GM18909 (cell line): Measurements from ENCODE around the gene ANGPT4.

Experiments used
- ATAC-seq: cut with Tn5 transposase; IDR thresholded peaks from one replicate; pipeline ENCODE4 v1.9.1; 2021; ENCODE audit warnings: mild to moderate bottlenecking; ENCODE audit not compliant: unreplicated experiment, poor library complexity

ANGPT4 gene, protein sequence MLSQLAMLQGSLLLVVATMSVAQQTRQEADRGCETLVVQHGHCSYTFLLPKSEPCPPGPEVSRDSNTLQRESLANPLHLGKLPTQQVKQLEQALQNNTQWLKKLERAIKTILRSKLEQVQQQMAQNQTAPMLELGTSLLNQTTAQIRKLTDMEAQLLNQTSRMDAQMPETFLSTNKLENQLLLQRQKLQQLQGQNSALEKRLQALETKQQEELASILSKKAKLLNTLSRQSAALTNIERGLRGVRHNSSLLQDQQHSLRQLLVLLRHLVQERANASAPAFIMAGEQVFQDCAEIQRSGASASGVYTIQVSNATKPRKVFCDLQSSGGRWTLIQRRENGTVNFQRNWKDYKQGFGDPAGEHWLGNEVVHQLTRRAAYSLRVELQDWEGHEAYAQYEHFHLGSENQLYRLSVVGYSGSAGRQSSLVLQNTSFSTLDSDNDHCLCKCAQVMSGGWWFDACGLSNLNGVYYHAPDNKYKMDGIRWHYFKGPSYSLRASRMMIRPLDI

DNA sequence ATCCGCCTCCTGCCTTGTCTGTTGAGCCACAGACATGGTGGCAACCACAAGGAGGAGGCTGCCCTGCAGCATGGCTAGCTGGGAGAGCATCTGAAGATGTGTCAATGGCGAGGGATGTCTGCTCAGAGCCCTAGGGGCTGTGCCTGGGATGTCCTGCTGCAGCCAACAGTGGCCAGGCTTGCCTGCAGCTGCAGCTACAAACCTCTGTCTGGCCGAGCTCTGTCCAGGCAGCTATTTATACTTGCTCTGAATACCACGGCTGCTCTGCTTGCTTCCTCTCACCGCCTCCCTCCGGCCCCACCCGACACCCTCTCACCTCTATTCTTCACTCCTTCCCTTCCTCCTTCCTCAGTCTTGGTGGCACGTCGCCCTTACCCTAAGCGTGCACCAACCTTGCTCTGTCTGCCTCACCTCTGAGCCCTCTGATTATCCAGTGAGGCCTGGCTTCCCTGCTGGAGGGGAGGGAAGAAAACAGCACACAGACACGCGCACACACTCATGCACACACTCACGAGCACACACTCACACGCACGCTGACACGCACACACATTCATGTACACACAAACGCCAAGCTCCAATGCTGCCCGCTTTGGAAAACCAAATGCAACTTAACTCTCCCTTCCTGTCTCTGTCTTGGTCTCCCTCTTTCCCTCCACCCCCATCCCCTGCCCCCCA lies at the start of gene ANGPT4:
Gene ANGPT4 (minus strand): TSS at position 210 of the 675 bp plus-strand sequence. CDS start 120 bp downstream, at position 90.
- no peak for ATAC-seq

DNA sequence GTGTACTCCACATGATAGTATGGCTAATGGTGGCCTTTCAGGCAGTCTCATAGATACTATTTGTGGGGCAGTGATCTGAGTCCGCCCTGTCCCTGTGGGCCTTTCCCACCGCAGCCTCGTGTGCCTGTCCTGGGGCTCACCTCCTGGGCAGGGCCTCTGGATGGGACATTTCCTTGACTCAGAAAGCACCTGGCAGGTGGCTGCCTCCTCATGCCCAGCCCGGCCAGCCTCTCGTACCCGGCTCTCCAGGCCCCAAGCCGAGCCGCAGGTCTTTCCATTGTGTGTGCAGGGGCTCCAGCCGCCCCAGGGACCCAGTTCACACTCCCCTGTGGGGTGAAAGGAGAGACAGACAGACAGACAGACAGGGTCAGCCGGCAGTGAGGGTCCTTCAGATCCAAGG lies 47.7 kb upstream of the ANGPT4 start:
- no peak for ATAC-seq

DNA sequence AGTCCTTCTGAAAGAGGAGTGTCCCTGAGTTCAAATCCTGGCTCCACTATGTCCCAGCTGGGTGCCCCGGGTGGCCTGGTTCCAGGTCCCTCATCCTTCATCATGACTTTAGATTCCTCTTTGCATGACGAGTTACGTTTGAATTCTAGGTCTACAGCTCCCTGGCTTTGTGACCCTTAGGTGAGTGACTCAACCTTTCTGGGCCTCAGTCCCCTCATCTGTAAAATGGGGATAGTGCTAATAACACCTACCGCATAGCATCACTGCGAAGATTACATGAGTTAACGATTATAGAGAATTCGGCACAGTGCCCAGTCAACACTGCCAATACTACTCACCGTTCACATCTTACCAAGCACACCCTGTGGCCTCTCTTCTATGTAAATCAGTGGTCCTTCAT lies 46.5 kb upstream of the ANGPT4 start:
- no peak for ATAC-seq

DNA sequence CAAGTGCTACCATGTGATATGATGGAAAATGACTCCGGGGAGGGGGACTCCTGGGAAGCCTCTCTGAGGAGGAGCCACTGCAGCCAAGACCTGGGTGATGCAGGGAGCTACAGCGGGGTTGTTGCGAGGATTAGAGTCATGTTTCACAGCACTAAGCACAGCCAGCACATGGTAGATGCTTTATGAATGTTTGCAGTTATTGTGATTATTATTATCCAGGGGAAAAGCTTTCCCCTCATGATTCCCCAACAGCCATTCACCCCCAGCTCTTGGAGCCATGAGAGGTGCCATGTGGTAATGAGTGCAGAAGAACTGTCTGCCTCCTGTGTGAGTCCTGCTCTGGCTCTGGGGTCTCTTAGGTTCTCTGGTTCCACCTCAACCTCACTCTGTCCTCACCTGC lies 46.1 kb upstream of the ANGPT4 start:
- no peak for ATAC-seq

DNA sequence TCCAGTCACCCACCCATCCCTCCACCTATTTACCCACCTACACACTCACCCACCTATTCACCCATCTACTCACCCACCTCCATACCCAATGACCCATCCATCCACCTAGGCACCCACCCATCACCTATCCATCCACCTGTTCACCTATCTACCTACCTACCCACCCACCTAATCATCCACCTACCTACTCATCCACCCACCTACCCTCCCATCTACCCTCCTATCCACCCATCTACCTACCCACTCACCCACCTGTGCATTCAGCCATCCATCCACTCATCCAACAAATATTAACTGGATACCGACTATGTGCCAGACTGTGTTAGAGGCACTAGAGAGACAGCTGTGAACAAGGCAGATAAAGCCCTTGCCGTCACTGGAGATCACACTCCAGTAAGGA lies 45.6 kb upstream of the ANGPT4 start:
- ATAC-seq = no peak

DNA sequence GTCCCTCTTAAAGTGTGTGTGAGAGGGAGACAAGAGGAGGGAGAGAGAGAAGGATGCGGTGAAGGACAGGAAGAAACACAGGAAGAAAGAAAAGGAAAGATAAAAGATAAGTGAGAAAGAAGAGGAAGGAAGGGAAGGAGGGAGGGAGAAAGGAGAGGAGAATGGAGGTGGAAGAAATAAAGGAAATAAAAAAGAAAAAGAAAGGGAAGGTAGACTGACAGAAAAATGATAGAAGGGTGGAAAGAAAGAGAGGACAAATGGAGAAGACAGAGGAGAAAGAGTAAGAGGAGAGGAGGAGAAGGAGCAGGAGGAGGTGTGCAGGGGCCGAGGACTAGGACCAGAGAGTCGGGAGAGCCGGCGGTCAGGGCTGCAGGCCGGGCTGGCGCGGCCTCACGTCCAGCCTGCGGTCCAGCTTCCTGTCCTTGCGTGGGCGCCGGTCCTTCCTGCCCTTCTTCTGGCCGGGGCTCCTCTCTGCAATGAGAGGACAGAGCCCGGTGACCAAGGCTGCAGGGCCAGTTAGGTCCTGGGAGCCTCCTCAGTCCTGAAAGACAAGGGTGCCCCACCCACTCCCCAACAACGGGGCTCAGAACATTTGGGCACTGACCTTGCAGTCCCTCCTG lies 44.0 kb upstream of the ANGPT4 start:
- no peak for ATAC-seq

DNA sequence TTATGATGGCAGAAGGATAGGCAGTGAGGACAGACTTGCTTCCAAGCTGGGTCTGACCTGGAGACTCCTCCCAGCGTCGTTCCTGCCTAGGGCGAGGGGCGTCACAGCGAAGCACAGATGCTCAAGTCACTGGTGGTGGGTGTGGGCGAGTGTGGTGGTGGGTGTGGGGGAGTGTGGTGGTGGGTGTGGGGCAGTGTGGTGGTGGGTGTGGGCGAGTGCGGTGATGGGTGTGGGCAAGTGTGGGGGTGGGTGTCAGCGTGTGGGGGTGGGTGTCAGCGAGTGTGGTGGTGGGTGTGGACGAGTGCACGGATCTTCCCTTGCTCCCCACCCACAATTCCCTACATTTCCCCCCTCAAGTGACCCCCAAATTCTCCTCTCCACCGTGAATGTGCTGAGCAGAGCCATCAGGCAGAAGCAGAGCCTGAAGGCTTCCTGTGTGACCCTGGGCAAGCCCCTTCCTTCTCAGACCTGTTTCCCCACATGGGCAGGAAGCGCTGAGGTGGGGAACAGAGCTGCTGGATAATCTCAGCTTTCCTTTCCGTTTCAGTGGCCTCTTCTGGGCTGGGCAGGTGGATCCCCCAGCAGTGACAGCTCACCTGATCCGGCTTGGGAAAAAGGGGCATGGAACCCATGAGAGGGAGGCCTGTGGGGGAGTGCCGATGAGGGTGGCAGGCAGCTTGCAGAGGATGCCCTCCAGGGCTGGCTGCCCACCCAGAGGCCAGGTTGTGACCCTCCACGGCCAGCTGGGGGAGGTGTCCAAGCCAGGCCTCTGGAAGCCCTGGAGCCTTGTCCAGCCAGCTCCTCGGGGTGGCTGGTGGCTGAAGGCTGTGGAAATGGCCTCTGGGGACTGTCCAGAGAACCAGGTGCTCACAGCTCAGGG lies 43.0 kb upstream of the ANGPT4 start:
- no peak for ATAC-seq

DNA sequence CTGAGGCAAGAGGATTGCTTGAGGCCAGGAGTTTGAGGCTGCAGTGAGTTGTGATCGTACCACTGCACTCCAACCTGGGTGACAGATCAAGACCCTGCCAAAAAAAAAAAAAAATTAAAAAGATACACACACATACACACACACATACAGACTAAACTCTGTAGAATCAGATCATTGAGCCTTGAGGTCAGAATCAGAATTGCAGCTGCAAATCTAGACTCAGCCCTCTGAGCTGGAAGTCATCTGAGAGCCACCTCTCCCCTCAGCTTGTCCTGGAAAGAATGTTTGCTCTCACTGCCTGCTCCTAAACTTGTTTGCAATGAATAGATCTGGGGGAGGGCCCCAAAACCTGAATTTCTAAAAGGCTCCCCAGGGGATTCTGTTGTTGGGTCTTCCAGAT lies 41.4 kb upstream of the ANGPT4 start:
- ATAC-seq = no peak

DNA sequence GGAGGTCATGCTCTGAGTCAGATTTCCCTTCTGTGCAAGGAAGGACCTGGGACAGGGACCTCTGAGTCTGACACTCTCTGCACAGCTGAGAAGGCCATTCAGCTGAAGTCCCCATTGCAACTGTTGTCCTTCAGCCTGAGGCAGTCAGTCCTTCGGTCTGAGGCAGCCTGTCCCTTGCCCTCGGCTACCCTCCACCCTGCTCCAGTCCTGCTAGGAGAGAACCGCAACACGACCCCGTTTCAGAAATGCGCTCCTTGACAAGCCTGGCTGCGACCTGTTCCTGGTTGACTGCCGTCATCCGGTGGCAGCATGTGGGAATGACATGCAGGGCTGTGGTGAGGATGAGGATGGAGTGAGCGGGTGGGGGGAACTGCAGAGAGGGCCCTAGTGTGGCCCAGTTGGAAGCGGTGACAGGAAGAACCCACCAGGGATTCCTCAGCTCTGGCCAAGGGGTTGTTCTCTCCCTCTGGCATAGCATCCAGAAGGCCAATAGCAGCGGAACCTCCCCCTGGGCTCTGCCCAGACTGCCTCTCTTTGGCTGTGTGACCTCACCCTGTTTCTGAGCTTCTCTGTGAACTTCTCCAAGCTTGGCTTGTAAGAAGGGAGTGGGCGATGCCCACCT lies 40.3 kb upstream of the ANGPT4 start:
- ATAC-seq = no peak

DNA sequence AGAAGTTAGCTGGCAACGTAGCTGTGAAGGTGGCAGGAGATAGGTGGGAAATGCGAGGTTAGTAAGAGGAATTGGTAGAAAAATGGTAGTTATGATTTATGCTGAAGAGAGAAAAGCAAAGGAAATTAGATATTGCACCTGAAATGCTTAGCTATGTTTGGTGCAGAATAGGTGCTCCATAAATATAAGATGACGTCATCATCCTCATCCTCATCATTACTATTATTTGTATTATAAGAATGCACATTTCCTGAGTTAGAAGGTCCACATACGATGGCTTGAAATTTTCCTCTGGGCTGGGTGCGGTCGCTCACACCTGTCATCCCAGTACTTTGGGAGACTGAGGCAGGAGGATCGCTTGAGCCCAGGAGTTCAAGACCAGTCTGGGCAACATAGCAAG lies 39.5 kb upstream of the ANGPT4 start:
- no peak for ATAC-seq

DNA sequence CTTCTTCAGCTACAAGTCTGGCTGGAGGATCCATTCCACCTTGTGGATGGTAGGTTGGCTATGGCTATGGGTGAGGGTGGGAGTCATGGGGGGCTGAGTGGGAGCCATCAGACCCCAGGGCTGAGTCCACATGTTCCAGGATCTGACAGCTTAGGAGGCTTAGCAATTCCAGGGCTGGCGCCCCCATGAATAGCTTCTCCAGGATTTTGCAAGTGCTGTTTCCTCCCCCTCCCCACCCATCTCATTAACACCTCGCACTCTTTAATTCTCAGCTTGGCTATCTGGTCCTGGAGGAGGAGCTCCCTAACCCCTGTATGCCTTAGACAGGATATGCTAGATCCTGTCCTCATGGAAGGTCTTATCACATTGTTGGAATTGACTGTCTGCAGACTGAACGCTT lies 39.0 kb upstream of the ANGPT4 start:
- ATAC-seq = no peak

DNA sequence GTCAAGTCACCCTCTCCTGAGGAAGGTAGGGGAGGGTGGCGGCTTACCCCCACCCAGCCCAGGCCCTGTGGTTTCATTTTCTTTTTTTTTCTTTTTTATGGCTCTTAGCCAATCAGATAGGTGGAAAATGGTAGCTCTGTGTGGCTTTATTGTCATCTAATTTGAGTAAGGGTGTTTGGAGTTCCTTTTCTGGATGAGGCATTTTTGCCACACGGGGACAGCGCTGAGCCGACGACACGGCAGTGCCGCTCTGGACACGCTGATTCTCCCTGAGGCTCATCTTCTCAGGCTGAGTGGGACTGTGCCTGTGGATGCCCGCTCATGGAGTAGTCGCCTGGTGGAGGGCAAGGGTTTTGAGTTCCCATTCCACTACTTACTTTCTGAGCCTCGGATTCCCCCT lies 37.6 kb upstream of the ANGPT4 start:
- no peak for ATAC-seq

DNA sequence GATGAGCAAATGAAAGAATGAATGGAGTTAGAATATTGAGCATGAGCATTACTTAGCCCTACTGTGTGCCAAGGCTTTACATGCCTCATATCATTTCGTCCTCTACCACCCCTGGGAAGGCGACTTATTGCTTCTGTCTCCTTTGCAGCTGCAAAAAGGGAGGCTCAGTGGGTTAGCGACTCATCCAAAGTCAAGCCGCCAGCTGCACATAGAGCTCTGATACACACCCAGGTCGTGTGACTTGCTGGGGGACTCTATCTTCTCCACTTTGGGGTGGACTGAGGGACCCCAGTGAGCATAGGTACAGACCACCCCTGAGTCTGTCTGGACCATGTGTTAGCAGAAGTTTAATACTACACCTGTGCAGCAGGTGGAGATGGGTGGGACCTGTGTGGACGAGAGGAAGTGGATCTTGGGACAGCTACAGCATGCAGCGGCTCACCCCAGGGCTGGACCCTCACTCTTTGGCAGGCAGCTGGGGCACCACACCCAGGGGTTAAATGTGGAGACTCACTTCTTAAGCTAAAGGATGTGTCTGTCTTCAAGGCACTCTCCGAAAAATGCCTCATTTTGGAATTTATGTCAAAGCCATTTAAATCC lies 36.2 kb upstream of the ANGPT4 start:
- no peak for ATAC-seq

DNA sequence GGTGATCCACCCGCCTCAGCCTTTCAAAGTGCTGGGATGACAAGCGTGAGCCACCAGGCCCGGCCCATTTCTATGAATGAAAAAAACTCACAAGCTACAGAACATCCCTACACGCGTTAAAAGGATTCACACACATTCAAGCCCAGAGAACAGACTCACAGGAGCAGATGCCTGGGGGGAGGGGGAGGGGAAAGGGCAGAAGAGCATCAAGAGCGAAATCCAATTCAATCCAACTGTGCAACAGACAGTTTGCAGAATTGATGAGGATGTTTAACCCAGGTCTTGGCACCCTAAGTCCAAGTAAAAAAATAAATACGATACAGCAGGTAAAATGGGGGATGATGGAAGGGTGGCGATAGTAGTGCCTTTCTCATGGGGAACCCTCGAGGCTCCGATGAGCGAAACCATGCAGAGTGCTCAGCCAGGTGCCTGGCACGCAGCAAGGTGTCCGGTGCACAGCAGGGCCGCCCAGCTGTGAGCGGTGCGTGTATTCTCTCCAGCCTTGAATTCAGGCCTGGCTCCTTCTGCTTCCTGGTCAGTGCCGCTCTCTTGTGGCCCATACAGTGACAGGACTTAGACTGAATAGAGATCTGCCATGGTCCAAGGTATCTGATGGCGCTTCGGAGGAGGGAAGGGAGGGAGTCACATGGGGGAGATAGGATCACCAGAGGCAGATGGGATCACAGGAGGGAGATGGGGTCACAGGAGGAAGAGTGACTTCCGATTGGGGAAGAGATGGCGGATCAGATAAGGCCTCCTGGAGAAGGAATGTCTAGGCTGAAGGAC lies 35.4 kb upstream of the ANGPT4 start:
- no peak for ATAC-seq

DNA sequence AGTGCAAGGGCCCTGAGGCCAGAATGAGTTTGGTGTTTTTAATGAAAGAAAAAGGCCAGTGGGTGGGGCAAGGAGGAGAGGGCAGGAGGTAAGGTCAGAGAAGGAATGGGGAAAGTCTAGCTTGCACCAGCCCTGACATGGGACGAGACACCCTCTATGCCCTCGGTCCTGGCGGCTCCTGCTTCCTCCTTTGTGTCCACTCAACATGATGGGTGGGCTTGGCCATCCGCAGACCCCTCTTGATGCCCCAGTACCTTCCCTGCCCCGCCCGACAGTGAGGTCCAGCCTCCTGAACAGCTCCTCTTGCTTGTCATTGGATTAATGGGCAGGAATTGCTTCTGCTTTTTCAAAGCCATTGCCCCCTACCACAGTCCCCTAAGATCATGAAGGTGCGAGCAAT lies 33.6 kb upstream of the ANGPT4 start:
- ATAC-seq = no peak

DNA sequence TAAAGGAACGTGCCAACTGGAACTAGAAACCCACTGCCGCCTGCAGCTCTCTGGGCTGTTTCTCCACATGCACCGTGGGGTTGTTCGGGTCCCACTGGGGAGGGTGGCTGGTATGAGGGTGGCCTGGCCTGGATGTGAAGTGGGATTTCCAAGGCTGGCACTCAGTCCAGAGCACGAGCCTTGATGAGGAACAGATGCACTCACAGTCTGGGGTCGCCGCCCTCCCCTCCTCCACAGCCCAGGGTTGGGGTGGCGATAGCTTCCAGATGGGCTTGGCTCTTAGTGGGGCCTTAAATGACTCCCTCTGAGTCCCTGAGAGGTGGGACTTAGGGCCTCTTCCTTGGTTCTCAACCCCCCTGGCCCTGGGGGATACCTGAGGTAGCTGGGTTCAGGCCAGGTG lies 30.7 kb upstream of the ANGPT4 start:
- ATAC-seq = no peak

DNA sequence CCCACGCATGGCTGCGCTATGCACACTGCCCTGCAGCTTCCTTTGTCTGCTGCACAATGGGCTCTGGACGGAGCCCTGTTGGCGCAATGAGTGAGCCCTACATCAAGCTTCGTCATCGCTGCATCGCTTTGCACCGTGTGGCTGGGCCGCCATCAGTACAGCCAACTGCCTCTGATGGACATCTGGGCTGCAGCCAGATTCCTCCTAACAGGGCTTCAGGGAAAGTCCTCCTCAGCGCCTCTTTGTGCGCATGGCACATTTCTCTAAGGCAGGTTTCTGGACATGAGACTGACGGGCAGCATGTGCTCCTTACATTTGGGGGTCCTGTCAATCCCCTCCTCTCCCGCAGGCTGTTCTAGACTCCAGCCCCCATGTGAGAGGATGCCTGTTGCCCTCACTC lies 29.7 kb upstream of the ANGPT4 start:
- no peak for ATAC-seq

DNA sequence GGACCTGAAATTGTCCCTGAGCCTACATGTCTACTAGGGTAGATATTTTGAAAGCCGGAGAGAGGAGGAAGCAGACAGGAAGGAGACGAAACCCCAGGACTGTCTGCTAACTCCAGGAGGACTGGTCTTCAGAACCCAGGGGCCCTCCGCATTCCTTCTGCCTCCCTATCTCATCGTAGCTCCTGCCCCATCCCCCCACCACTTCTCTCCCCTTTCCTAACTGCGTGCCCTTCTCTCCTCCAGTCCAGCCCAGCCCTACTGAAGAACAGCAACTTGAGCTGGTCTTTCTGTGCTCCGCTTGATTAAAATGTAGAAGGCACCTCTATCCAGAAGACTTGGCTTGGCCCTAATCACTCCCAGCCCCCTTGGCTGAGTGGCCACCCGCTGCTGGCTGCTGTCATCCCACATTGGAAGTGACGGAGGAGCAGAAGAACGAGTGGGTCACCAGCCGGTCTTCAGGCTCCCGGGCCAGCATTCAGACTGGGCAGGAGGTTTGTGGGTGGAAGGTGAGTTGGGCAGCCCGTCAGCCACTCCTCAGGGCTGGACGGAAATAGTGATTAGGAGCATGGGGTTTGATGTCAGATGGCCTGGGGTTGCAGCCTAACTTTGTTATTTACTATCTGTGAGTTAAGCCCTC lies 28.8 kb upstream of the ANGPT4 start:
- ATAC-seq = no peak
